ENCODE measurements around the gene MARCHF7.
"Not testable (repeated sequence)": the region's sequence is repeated elsewhere in the genome, so short reads cannot be mapped to it uniquely, and the experiment has no call there.

Gene MARCHF7, protein sequence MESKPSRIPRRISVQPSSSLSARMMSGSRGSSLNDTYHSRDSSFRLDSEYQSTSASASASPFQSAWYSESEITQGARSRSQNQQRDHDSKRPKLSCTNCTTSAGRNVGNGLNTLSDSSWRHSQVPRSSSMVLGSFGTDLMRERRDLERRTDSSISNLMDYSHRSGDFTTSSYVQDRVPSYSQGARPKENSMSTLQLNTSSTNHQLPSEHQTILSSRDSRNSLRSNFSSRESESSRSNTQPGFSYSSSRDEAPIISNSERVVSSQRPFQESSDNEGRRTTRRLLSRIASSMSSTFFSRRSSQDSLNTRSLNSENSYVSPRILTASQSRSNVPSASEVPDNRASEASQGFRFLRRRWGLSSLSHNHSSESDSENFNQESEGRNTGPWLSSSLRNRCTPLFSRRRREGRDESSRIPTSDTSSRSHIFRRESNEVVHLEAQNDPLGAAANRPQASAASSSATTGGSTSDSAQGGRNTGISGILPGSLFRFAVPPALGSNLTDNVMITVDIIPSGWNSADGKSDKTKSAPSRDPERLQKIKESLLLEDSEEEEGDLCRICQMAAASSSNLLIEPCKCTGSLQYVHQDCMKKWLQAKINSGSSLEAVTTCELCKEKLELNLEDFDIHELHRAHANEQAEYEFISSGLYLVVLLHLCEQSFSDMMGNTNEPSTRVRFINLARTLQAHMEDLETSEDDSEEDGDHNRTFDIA

DNA sequence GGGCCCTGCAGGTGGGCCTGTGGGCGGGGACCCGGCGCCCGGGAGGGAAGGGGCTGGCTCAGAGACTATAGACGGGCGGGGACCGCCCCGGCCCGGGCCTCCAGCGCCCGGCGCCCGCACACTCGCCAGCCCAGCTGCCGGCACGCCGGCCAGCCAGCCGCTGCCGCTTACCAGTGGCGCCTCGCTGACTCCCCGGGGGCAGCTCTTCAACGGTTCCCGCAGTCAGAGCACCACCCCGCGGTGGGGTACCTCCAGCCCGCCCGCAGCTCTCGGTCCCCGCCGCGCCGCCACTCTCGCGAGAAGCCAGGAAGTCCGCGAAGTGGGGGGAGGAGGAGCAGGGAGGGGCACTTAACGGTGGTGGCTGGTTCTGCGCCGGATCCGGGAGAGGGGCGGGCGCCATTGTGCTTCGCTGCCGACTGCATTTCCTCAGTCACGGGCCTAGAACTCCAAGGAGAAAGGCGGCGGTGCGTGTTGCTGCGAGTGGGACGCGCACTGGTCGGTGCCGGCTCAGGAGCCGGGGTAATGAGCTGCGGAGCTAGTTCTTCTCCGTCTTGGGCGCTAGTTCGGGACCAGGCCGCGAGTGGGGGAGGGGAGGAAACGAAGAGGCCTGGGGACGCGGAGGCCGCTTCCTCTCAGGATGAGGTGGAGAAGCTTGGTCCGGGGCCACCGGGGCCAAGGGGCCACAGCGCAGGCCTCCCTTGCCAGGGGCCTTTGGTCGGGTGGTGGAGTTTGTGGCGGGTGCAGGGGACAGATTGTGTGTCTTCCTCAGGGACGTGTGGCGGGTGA lies at the start of gene MARCHF7:
MARCHF7 (plus strand) TSS at position 364 of the 786 bp plus-strand sequence. CDS start 16,517 bp downstream, outside the sequence.
- DNase-seq (ENCODE audit: low read depth, low spot score), result peak; percentile 99

DNA sequence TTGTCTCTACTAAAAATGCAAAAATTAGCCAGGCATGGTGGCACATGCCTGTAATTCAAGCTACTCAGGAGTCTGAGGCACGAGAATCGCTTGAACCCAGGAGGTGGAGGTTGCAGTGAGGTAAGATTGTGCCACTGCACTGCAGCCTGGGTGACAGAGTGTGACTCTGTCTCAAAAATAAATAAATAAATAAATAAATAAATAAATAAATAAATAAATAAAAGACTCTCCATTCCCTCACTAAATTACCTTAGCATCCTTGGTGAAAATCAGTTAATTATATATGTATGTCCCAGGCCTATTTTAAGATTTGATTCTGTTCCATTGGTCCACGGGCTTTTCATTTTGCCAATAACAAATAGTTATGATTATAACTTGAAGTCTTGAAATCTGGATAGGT lies 44.9 kb upstream of the MARCHF7 start:
- DNase-seq (ENCODE audit: low read depth, low spot score), result not testable (repeated sequence)

DNA sequence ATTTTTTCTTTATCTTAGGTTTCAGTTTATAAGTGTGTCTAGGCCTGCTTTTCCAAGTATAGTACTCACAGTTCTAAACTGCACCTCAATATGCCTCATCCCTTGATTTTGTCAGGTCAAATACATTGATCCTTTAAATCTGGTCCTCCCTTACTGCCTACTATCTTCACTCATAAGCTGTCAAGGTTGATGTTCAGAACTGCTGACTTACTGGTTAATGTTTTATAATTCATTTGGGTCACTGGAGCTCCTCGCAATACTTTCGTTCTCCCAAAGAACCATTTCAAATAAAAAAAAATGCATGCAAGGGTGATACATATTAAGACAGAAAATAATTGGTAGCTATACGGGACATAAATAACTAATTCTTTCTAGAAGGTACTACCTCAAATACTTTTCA lies 41.3 kb upstream of the MARCHF7 start:
- no peak for DNase-seq (ENCODE audit: low read depth, low spot score)

DNA sequence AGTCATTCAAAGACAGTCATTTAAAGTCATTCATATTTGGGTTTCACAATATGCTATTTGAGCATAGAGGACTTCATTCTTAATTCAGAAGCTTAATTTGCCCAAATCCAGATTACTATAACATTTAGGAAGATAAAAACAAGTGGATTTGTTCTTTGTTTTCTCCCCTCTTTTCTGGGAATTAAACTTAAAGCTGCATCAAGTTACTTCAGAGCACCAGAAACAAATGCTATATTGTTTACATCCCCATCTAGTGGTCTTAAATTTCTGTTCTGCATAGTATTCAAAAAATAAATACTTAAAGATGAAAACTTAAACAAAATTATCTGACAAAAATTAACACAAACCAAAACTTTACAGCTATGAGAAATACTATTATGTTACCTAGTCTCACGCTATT lies 34.7 kb upstream of the MARCHF7 start:
- DNase-seq (ENCODE audit: low read depth, low spot score), result peak; percentile 7

DNA sequence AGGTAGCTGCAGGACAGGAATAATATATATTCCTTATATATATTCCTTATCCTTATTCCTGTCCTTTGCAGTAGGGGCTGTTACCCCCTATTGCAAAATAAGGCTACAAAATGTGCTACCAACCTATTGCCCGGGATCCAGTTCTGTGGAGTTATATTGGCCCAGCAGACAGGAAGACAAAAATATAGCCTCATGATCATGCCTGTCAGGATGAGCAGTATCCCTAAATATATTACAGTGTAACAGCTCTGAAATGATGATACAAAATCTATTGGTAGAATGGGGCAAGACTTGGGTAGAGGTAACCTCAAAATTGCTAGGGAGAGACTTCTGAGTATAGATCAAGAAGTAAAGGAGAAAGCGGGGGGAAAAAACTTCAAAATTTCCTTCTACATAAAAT lies 31.6 kb upstream of the MARCHF7 start:
- DNase-seq (ENCODE audit: low read depth, low spot score), result no peak

DNA sequence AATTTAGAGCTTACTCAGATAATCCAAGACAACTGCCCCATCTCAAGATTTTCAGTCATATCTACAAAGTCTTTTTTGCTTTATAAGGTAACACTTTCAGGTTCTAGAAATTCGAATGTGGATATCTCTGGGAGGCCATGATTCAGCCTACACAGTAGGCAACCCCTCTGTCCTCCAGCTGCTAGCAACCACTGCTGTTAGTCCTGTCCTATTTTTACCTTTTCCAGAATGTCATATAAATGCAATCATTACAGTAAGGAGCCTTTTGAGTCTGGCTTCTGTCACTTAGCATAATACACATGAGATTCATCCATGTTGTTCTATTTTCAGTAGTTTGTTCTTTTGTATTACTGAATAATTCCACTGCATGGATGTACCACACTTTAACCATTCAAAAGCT lies 28.5 kb upstream of the MARCHF7 start:
- DNase-seq (ENCODE audit: low read depth, low spot score), result no peak

DNA sequence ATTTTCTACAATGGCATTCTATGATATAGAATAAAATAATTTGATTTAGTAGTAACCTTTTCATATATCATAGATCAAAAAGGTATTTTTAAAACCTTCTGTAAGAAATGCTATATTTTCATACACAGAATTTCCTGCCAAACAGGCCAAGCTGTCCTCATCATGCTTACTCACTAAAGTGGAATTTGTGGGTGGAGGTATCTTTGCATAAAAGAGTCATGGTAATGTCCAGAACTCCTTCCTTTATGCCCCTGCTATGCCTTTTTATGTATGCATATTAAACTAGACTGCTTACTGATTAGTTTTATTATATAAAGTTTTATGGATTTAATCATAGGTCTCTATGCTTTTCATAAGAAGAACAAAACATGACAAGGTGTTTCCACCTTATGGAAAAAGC lies 27.5 kb upstream of the MARCHF7 start:
- peak; percentile 53 for DNase-seq (ENCODE audit: low read depth, low spot score)

DNA sequence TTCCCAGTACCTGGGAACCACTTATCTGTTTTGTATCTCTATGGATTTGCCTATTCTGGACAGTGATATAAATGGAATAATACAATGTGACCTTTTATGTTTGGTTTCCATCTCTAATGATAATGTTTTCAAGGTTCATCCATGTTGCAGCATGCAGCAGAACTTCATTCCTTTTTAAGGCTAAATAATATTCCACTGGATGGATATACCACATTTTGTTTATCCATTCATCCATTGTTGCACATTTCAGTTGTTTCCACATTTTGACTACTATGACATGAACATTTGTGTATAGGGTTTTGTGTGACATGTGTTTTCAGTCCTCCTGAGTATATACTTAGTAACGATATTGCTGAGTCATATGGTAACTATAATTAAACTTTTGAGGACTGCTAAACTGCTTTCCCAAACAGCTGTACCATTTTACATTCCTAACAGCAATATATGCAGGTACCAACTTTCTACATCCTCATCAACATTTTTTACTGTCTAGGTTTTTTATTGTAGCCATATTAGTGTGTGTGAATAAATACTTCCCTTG lies 17.7 kb upstream of the MARCHF7 start:
- no peak for DNase-seq (ENCODE audit: low read depth, low spot score)

DNA sequence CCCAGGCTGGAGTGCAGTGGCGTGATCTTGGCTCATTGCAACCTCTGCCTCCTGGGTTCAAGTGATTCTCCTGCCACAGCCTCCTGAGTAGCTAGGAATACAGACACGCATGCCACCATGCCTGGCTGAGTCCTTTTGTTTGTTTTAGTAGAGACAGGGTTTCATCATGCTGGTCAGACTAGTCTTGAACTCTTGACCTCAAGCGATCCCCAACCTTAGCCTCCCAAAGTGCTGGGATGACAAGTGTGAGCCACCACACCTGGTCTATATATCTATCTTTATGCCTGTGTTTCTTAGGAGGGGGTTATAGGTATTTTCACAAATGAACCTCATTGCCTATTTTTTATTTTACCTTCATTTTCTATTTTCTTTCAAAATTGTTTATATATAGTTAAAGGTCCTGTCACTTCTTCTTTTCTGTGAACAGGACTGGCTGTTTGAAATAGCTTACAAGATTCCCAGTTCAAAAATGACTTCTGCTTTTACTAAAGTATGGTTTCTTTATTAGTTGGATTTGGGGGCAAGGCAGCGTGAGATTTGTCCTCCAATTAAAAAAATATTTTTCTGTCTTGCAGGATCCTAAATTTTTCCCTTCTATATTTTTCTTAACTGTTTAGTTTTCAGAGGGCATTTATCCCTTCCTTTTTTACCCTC lies 16.4 kb upstream of the MARCHF7 start:
- no peak for DNase-seq (ENCODE audit: low read depth, low spot score)

DNA sequence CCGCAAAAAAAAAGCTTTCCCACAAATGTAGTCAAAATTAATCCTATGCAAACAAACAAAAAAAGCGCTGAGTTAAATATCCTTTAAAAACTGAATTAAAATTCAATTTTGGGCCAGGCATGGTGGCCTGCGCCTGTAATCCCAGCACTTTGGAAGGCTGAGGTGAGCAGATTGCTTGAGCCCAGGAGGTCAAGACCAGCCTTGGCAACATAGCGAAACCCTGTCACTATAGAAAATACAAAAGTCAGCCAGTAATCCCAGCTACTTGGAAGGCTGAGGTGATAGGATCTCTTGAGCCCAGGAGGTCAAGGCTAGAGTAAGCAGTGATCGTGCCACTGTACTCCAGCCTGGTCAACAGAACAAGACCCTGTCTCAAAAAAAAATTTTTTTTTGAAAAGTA lies 8.8 kb upstream of the MARCHF7 start:
- DNase-seq (ENCODE audit: low read depth, low spot score), result no peak

DNA sequence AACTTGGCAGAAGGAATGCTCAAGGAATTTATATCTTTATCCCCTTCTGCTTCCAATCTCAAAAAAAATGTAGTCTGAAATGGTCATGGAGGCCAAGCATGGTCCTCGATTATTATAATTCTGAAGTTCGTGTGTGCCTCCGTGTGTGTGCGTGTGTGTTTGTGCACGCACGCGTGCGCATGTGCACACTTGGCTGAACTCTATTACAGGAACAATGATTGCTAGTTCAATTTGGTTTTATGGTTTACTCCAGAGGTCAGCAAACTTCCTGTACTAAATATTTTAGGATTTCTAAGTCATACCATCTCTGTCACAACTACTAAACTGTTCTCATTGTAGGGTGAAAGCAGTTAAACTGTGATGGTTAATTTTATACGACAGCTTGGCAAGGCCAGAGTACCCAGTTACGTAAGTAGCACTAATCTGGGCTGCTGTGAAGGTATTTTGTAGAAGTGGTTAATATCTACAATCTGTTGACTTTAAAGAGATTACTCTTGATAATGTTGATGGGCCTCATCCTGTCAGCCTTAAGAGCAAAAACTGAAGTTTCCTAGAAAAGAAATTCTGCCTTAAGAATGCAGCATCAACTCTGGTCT lies 5.8 kb upstream of the MARCHF7 start:
- DNase-seq (ENCODE audit: low read depth, low spot score), result no peak

DNA sequence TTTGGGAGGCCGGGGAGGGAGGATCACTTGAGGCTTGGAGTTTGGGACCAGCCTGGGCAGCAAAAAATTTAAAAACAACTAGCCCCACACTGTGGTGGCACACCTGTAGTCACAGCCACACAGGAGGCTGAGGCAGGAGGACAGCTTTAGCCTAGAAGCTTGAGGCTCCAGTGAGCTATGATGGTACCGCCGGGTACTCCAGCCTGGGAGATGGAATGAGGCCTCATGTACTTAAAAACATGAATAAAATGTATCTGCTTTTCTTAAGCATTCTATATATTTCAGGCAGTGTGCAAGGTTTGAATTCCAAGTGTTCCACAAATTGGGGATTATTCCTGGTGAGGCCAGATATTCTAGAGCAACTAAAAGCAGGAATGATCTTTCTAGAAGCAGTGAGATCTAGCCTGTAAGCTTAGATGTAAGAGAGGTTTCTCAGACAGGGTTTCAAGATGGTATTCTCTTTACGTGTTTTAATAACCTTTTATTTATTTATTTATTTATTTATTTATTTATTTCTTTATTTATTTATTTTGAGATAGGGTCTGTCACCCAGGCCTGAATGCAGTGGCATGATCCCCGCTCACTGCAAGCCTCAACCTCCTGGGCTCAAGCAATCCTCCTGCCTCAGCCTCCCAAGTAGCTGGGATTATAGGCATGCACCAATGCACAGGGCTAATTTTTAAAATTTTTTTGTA lies 4.1 kb upstream of the MARCHF7 start:
- DNase-seq (ENCODE audit: low read depth, low spot score), result no peak

DNA sequence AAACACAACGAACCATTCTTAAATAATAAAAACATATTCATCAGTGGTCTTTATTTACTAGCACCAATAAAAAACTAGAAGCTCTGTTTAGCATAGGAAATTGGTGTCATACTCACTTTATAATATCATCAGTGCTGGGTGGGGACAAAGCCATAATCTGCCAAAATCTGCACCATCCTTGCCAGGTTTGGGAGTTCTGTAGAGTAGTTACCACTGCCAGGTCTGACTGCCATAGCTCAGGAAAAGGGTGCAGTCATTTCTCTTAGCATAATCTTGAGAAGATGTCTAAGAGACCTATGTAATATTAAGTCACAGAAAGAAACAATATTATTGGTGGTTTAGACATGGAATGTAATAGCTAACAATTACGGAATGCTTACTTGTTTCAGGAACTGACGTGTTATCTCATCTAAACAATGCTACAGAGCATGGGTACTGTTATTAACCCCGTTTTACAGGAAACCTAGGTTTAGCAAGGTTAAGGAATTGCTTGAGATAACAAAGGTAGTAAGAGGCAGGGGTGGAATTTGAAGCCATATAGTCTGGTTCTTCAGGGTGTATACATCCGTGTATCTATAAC lies 1.6 kb upstream of the MARCHF7 start:
- peak; percentile 14 for DNase-seq (ENCODE audit: low read depth, low spot score)

DNA sequence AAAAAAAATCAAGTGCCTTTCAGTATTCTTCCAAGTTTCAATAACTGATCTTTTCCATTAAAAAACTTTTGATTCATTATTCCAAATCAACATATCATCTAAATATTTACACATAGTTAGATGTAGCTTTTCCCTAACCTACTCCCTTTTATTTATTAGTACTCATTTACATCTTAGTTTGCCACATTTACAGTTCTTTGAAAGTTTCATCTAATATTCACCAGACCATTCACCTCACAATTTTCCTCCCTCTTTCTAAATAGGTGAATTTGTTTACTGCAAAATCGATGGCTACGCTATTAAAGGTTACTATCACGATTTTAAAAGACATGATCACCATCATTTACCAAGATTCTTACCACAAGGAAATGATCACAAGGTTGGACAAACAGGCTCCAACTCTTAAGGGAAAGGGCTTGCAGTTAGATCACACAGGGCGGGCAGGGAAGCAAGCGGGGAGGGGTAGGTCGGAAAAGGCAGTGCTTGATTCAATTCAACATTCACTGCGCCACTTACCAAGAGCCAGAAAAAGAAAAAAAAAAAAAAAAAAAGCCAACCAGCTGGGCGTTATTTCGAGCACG lies 654 bp upstream of the MARCHF7 start:
- DNase-seq (ENCODE audit: low read depth, low spot score), result no peak

DNA sequence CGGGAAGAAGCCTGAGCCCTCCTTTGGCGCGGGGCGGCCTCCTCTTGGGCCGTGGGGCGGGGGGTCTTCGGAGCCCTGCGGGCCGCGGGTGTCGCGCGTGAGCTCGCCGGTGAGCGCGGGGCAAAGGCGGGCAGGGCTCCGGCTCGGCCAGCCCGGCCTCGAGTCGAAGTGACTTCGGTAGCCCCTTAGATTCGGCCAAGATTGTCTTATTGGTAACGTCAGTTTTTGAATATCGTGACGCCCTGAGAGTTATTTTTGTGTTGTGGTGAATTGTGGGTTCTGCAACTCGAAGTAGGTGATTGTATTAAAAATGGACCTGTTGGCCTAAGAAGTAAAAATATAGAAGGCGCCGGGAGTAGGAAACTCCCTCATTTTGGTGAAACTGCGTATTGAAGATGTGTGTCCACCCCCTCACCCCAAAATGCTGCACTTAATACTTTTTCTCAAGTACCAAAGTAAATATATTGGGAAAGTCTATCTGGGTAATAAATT lies 669 bp downstream of the MARCHF7 start:
- no peak for DNase-seq (ENCODE audit: low read depth, low spot score)

DNA sequence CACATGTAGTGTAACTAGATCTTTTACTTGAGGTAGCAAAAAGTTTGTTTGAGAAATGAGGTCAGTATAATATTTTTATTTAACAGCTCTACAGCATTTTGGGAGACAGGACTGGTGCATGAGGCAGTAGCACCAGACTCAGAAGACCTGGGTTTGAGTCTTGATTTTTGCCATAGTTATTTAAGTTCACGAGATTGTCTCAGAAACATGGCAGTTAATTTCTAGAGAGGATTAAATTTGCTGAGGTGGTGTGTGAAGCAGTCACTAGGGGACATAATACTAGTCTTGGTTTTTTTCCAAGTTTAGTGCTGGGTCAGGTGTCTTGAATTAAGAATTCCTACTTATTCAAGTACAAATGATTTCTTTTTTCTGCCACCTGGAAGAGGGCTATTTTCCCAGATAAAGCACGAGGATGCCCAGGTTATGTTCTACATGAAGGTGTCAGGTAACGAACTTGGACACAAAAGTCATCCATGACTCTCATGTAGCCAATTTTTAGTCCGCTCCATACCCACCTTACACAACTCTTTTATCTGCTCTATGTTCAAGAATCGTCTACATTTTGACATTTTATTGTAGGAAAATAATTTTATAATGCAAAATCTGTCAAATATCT lies 1.4 kb downstream of the MARCHF7 start:
- DNase-seq (ENCODE audit: low read depth, low spot score), result peak; percentile 43

DNA sequence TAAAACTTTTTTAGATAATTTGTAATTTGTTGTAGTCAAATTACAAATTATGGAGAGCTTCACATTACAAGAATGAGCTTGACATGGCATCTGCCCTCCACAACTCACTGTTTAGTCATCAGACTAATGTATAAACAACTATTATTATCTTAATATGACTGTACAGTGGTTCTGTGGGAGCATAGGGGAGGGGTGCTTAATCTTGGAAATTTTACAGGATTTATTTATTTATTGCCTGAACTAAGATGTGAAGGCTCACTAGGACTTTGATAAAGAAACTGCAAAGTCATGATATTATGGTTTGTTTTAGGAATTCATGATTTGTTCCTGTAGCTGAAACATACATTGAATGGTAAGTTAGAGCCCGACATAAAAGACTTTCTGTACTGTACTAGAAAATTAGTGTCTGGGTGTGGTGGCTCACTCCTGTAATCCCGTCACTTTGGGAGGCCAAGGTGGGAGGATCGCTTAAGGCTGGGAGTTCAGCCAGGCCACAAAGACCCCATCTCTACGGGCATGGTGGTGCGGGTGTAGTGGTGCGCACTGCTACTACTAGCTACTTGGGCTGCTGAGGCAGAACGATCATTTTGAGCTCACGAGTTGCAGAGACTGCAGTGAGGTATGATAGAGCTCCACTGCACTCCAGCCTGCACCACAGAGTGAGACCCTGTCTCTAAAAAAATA lies 2.1 kb downstream of the MARCHF7 start:
- DNase-seq (ENCODE audit: low read depth, low spot score), result no peak

DNA sequence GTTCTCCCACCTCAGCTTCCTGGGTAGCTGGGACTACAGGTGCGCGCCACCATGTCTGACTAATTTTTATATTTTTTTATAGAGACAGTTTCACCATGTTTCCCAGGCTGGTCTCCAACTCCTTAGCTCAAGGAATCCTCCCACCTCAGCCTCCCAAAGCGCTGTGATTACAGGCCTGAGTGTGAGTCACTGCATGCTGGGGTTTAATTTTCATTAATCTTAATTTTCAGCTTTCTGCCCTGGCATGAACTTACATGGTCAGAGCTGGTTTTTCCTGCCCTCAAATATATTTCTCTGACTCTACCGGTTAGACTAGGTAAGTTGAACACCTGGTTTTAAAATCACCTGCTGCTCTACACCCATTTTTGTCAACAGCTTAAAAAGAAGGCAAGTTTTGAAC lies 3.1 kb downstream of the MARCHF7 start:
- DNase-seq (ENCODE audit: low read depth, low spot score), result no peak

DNA sequence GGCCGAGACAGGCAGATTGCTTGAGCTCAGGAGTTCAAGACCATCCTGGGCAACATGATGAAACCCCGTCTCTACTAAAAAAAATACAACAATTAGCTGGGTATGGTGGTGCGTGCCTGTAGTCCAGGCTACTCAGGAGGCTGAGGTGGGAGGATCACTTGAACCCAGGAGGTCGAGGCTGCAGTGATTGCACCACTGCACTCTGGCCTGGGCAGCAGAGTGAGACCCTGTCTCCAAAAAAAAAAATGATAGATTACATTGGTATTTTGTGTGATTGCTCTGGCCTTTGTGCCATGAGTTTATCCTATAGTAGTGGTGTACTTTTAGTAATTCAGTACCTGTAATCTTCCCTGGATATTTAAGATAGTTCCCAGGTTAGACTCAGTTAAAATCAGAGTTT lies 4.1 kb downstream of the MARCHF7 start:
- DNase-seq (ENCODE audit: low read depth, low spot score), result not testable (repeated sequence)

Data from astrocyte of the hippocampus (primary cell).